GM19193 (cell line): ENCODE measurements around the gene CTPS1.

ENCODE experiments used
- POLR2A ChIP-seq: IDR thresholded peaks from 4 replicates; pipeline ENCODE4 v1.6.1; 2011; ENCODE audit not compliant: insufficient read depth, insufficient read length; ENCODE audit errors: extremely low read depth

CTPS1 gene

GRCh38 chr1:40951943-40952743 lies 27.4 kb upstream of the CTPS1 start:
- TF ChIP-seq POLR2A: no peak

- TF ChIP-seq POLR2A: no peak
Observed at GRCh38 chr1:40952744-40953315, 26.7 kb upstream of the CTPS1 start.

GRCh38 chr1:40954626-40955025 lies 24.9 kb upstream of the CTPS1 start:
- no peak for TF ChIP-seq POLR2A

GRCh38 chr1:40955266-40955665 lies 24.2 kb upstream of the CTPS1 start:
- no peak for TF ChIP-seq POLR2A

- no peak for TF ChIP-seq POLR2A
Observed at GRCh38 chr1:40956407-40956806, 23.1 kb upstream of the CTPS1 start.

GRCh38 chr1:40958210-40958609 lies 21.3 kb upstream of the CTPS1 start:
- no peak for TF ChIP-seq POLR2A

- no peak for TF ChIP-seq POLR2A
Observed at GRCh38 chr1:40965531-40965930, 14.0 kb upstream of the CTPS1 start.

GRCh38 chr1:40966417-40966816 lies 13.1 kb upstream of the CTPS1 start:
- no peak for TF ChIP-seq POLR2A

GRCh38 chr1:40969445-40969844 lies 10.1 kb upstream of the CTPS1 start:
- TF ChIP-seq POLR2A: no peak

GRCh38 chr1:40971966-40972365 lies 7.5 kb upstream of the CTPS1 start:
- no peak for TF ChIP-seq POLR2A

GRCh38 chr1:40973912-40974311 lies 5.6 kb upstream of the CTPS1 start:
- no peak for TF ChIP-seq POLR2A

GRCh38 chr1:40974945-40975344 lies 4.6 kb upstream of the CTPS1 start:
- TF ChIP-seq POLR2A: no peak

GRCh38 chr1:40976952-40977690 lies 2.4 kb upstream of the CTPS1 start:
- TF ChIP-seq POLR2A: no peak

- TF ChIP-seq POLR2A: no peak
Observed at GRCh38 chr1:40977716-40978115, 1.8 kb upstream of the CTPS1 start.

- TF ChIP-seq POLR2A: no peak
Observed at GRCh38 chr1:40978886-40979240, 633 bp upstream of the CTPS1 start.

GRCh38 chr1:40980068-40980452 lies 564 bp downstream of the CTPS1 start:
- TF ChIP-seq POLR2A: no peak
